ENCODE measurements around the gene SQSTM1. TPM values are rescaled to one million over a fixed set of nuclear protein-coding genes. Genes with fewer than 3 reads are reported as not detected.

Gene SQSTM1
- total RNA-seq, 1 donor from 2014 or later, result 125 TPM

GRCh38 chr5:179872828-179873575, 52.3 kb downstream of the SQSTM1 start:
- no peak for DNase-seq (ENCODE audit: low spot score)

GRCh38 chr5:179873588-179874110, 52.9 kb downstream of the SQSTM1 start:
- no peak for DNase-seq (ENCODE audit: low spot score)

GRCh38 chr5:179874136-179874535, 53.4 kb downstream of the SQSTM1 start:
- DNase-seq (ENCODE audit: low spot score), result no peak

GRCh38 chr5:179874536-179875292, 54.0 kb downstream of the SQSTM1 start:
- DNase-seq (ENCODE audit: low spot score), result no peak

- DNase-seq (ENCODE audit: low spot score), result no peak
Observed at GRCh38 chr5:179875741-179876609, 55.3 kb downstream of the SQSTM1 start.

GRCh38 chr5:179876610-179876952, 55.9 kb downstream of the SQSTM1 start:
- no peak for DNase-seq (ENCODE audit: low spot score)

GRCh38 chr5:179878222-179879002, 57.7 kb downstream of the SQSTM1 start:
- DNase-seq (ENCODE audit: low spot score), result no peak

- no peak for DNase-seq (ENCODE audit: low spot score)
Observed at GRCh38 chr5:179879003-179879689, 58.4 kb downstream of the SQSTM1 start.

GRCh38 chr5:179879690-179880010, 58.9 kb downstream of the SQSTM1 start:
- DNase-seq (ENCODE audit: low spot score), result no peak

GRCh38 chr5:179880066-179880650, 59.5 kb downstream of the SQSTM1 start:
- DNase-seq (ENCODE audit: low spot score), result no peak

GRCh38 chr5:179880848-179881590, 60.3 kb downstream of the SQSTM1 start:
- DNase-seq (ENCODE audit: low spot score), result no peak

- no peak for DNase-seq (ENCODE audit: low spot score)
Observed at GRCh38 chr5:179882338-179882737, 61.6 kb downstream of the SQSTM1 start.

GRCh38 chr5:179883163-179883562, 62.5 kb downstream of the SQSTM1 start:
- no peak for DNase-seq (ENCODE audit: low spot score)

GRCh38 chr5:179885491-179886090, 64.9 kb downstream of the SQSTM1 start:
- no peak for DNase-seq (ENCODE audit: low spot score)

GRCh38 chr5:179886190-179886911, 65.6 kb downstream of the SQSTM1 start:
- no peak for DNase-seq (ENCODE audit: low spot score)

GRCh38 chr5:179887095-179887494, 66.4 kb downstream of the SQSTM1 start:
- no peak for DNase-seq (ENCODE audit: low spot score)

Measured in umbilical cord (tissue), 2 donors.